Retinal pigment epithelial cell (primary cell): ENCODE results near the gene RNASET2.
"Not testable (repeated sequence)": the region's sequence is repeated elsewhere in the genome, so short reads cannot be mapped to it uniquely, and the experiment has no call there.

ENCODE experiments used
- DNase-seq: peaks from one replicate; pipeline ENCODE4 v3.0.0-alpha.2; 2010; ENCODE audit warnings: low read depth
- H3K4me3 ChIP-seq: 2 replicates; pipeline ENCODE4 v1.5.1; 2011; ENCODE audit warnings: mild to moderate bottlenecking, low read length, control low read depth, moderate library complexity
- TF ChIP-seq, protein P1 (sequence below): conservative IDR thresholded peaks from 2 replicates; pipeline ENCODE4 v1.5.1; 2011; ENCODE audit warnings: low read depth, low read length, control low read depth, inconsistent platforms

Gene RNASET2

DNA sequence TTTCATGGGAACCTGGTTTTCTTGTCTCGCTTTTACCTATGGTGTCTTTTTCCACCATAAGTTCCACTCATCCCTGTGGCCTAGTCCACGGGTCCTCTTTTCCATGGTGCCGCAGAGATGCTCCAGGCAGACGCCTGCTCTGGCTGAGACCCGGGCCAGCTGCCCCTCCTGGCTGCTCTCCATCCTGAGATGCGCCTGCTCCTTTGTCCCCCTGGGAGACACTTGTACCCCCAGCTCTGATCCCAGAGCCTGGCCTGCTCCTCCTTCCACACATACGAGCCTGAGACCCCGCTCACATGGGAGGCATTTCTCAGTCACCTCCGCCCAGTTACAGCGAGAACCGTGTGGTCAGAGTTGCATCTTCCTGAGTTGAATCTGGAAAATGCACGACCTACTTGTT lies 29.6 kb downstream of the RNASET2 start:
- DNase-seq, result no peak
- TF ChIP-seq, protein P1, sequence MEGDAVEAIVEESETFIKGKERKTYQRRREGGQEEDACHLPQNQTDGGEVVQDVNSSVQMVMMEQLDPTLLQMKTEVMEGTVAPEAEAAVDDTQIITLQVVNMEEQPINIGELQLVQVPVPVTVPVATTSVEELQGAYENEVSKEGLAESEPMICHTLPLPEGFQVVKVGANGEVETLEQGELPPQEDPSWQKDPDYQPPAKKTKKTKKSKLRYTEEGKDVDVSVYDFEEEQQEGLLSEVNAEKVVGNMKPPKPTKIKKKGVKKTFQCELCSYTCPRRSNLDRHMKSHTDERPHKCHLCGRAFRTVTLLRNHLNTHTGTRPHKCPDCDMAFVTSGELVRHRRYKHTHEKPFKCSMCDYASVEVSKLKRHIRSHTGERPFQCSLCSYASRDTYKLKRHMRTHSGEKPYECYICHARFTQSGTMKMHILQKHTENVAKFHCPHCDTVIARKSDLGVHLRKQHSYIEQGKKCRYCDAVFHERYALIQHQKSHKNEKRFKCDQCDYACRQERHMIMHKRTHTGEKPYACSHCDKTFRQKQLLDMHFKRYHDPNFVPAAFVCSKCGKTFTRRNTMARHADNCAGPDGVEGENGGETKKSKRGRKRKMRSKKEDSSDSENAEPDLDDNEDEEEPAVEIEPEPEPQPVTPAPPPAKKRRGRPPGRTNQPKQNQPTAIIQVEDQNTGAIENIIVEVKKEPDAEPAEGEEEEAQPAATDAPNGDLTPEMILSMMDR, result no peak
- no peak overlapping the region for H3K4me3 ChIP-seq

DNA sequence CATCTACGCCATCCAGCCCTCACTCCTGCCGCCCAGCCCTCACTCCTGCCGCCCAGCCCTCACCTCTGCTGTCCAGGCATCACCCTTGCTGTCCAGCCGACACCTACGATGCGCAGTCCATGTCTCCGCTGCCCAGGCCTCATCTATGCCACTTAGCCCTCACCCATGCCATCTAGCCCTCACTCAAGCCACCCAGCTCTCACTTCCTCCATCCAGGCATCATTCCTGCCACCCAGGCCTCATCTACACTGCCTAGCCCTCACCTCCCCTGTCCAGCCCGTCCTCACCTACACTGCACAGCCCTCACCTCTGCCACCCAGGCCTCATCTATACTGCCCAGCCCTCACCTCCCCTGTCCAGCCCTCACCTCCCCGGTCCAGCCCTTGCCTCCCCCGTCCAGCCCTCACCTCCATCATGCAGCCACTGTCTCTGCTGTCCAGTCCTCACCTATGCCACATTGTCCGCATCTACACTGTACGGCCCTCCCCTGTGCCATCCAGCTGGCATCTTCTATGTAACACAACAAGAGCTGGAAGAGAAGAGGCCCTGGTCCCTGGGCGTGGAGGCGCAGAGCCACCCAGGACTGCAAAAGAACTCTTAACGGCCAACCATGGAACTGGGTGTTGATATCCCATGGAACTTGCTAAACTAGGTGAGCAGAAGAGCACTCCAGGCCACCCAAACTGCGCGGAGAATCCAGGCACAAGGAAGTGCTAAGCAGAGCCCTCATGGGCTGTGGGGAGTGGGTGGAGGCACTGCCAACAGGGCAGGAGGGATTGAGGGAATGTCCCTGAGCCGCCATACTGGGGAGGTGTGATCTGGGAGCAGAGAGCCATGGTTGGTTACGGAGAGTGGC lies 31.0 kb downstream of the RNASET2 start:
- TF ChIP-seq, protein P1, result no peak
- no peak overlapping the region for H3K4me3 ChIP-seq
- DNase-seq, result no peak

DNA sequence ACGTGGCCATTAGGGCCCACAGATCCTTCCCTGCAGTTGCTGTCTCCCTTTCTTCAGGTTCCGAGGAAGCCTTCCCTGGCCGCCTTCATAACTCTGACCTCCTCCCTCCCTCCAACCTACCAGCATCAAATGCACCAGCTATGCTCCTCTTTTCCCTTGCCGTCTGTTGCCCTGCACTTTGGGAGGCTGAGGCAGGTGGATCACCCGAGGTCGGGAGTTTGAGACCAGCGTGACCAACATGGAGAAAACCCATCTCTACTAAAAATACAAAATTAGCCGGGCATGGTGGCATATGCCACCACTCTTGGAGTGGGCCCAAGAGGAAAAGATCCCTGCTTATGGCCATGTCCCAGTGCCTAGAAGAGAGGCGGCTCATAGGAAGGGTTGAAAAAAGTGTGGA lies 31.8 kb downstream of the RNASET2 start:
- TF ChIP-seq, protein P1, result no peak
- DNase-seq, result no peak
- H3K4me3 ChIP-seq, result no peak overlapping the region

DNA sequence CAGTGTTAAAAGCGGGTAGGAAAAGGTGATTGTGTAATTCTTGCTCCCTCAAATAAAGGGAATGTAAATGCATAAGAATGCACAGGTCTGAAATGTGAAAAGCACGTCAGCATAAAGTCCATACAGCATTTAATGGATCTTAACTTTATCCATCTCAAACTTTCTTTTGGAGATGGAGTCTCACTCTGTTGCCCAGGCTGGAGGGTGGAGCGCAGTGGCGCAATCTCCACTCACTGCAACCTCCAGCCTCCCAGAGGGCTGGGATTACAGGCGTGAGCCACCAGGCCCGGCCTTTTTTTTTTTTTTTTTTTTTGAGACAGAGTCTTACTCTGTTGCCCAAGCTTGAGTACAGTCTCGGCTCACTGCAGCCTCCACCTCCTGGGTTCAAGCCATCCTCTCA lies 33.4 kb downstream of the RNASET2 start:
- DNase-seq, result no peak
- TF ChIP-seq, protein P1, result no peak
- H3K4me3 ChIP-seq, result no peak overlapping the region

DNA sequence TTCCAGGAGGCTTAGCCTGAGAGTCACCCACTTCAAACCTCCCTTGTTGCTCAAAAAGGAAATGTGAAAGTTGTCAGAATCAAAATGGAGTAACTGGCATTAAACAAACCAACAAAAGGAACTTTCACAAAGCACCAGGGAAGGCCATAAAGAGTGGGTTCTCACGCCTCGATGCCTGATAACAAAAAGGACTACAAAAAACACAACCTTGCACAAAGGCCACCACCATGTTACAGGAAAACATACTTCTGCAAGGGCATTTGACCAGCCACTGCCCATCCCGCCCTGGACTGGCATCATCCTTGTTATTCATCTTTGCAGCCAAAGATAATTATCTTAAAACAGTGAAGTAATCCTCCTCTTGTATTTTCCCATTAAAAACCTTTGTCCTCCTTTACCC lies 34.8 kb downstream of the RNASET2 start:
- TF ChIP-seq, protein P1, result no peak
- no peak overlapping the region for H3K4me3 ChIP-seq
- no peak for DNase-seq

DNA sequence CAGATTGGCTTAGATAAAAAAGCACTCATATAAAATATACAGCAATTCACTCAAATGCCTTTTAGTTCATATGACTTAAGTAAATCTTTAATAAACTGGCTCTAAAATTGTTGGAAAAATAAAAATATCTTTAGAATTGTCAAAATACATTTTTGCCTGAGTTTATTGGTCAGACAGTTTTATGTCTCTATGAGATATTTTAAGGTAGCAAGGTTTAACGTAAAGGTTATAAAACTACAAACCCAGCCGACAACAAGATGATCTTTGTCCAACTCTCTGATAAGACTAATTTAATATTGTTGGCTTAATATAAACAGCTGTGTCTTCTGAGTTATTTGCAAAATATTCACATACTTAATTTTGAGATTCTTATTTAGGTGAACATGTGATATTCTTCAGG lies 39.5 kb downstream of the RNASET2 start:
- TF ChIP-seq, protein P1, result no peak
- no peak overlapping the region for H3K4me3 ChIP-seq
- DNase-seq, result no peak

DNA sequence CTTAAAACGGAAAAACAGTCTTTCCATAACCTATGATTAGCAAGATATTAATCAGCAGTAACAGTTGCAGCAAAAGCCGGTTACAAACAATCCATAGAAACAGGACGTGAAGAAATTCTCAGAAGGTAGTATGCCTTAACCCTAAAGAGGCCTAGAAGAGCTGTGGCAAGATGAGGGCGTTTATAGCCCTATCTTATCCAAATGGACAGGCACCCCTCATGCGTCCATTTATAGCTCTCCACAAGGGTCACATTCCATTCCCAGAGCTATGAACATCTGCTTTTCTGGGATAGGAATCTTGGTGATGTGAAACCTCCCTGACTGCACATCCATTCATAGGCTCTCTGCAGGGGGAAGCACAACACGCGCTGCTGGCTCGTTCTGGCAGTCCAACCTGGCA lies 40.9 kb downstream of the RNASET2 start:
- not testable (repeated sequence) for DNase-seq, H3K4me3 ChIP-seq

DNA sequence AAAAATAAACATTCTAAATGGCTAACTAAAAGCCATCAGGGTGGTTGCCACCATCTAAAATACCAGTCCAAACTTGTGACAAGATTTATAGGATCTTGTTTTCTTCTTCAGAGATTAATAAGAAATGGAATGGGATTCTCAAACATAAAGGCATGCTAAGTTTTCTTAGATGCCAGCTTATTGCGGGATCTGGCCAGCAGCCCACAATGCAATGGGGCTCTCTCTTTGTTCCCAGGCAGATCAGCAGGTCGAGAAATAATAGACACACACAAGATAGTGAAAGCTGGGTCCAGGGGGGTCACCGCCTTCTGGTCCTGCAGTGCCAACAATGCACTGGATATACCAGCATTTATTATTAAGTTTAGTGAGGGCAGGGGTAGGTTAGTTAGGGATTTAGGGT lies 41.4 kb downstream of the RNASET2 start:
- not testable (repeated sequence) for DNase-seq

More for the DNA sequence above, 41.4 kb downstream of the RNASET2 start:
- H3K4me3 ChIP-seq, result not testable (repeated sequence)
